Bronchial epithelial cell (primary cell): ENCODE results near the gene KLRG1. TPM values are rescaled to one million over a fixed set of nuclear protein-coding genes. Genes with fewer than 3 reads are reported as not detected.

ENCODE experiments used
- DNase-seq: peaks from one replicate; pipeline ENCODE4 v3.0.0-alpha.2; 2010; ENCODE audit warnings: low read depth
- FAIRE-seq: peaks from 2 replicates; lab custom pipeline; 2011; peaks lifted over from hg19 to GRCh38; lab: Jason Lieb, UNC
- H3K27me3 ChIP-seq: 2 replicates; pipeline ENCODE4 v1.5.1; 2011; ENCODE audit warnings: low read length; ENCODE audit not compliant: control insufficient read depth, insufficient read depth
- H3K36me3 ChIP-seq: 2 replicates; pipeline ENCODE4 v1.5.1; 2011; ENCODE audit warnings: low read length; ENCODE audit not compliant: control insufficient read depth, insufficient read depth
- H3K4me3 ChIP-seq: 2 replicates; pipeline ENCODE4 v1.5.1; 2011; ENCODE audit warnings: mild to moderate bottlenecking, low read depth, low read length, control low read depth
- total RNA-seq: library from RNA; depleted of rRNA; stranded (reverse); fragments of >200 nt; gene quantifications from 2 replicates; pipeline ENCODE4 v1.2.1, GENCODE V29; 2014
- TF ChIP-seq, protein P1 (sequence below): IDR thresholded peaks from 2 replicates; pipeline ENCODE4 v1.5.1; 2011; ENCODE audit warnings: mild to moderate bottlenecking, moderate library complexity, low read length, control low read depth, inconsistent platforms; ENCODE audit not compliant: insufficient read depth, severe bottlenecking

Gene KLRG1
- total RNA-seq, 1 donor from 2014 or later = under 0.01 TPM

DNA sequence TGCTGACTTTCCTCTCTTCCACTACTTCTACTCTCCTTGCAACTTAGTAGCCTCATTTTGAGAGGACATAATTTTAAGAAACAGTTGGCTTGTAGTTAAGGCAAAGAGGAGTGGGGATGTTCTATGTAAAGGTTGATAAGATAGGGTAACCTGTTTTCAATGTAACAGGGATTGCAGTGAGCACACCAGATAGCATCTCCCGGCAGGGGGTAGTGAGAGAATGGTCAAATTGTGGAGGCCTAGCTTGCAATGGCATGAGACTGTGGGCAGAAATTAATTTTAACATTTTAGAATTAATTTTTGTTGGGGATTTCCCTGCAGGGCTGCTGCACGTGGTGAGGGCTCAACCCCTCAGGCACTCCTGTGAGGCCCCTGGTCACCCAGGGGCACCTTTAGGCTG lies 41.4 kb downstream of the KLRG1 start:
- TF ChIP-seq, protein P1, sequence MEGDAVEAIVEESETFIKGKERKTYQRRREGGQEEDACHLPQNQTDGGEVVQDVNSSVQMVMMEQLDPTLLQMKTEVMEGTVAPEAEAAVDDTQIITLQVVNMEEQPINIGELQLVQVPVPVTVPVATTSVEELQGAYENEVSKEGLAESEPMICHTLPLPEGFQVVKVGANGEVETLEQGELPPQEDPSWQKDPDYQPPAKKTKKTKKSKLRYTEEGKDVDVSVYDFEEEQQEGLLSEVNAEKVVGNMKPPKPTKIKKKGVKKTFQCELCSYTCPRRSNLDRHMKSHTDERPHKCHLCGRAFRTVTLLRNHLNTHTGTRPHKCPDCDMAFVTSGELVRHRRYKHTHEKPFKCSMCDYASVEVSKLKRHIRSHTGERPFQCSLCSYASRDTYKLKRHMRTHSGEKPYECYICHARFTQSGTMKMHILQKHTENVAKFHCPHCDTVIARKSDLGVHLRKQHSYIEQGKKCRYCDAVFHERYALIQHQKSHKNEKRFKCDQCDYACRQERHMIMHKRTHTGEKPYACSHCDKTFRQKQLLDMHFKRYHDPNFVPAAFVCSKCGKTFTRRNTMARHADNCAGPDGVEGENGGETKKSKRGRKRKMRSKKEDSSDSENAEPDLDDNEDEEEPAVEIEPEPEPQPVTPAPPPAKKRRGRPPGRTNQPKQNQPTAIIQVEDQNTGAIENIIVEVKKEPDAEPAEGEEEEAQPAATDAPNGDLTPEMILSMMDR = no peak
- FAIRE-seq (no peak), DNase-seq (no peak)
- Histone ChIP-seq H3K4me3 (no peak overlapping the region), H3K36me3 (no peaks in the 10 kb centered on the region), H3K27me3 (no peaks in the 10 kb centered on the region)

DNA sequence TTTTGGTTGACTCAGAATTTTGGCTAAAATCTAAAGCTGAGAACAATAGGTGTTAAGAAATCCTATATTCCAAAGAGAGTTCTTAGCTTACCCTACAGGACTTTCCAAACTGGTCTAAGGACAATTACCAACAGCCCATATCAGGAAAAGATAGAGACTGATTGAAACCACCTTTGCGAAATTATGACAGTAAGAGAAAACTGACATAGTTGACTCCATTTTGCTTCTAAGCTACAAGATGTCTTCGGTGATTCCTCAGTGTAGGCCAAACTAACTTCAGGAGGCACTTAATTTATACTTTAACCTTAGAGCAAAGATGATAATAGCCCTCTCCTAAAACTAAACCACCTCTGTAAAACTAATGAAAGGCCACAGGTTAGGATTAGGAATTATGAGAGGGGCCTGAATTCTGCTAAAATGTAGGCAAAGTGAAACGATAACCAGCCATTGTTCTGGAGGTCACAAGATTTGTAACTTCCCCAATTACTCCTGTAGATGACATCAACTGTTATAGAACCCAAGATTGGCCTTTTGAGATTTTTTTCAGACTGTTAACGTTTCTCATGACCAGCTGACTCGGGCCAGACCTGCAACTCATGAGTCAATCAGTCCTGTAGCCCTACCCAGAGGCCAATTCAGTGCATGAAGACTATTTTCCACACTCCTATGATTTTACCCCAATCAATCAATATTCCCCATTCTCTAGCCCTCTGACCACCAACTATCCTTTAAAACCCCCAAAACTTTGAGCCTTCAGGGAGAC lies 43.0 kb downstream of the KLRG1 start:
- Histone ChIP-seq H3K27me3 (no peaks in the 10 kb centered on the region), H3K4me3 (no peak overlapping the region), H3K36me3 (no peaks in the 10 kb centered on the region)
- TF ChIP-seq, protein P1 = no peak
- DNase-seq = no peak
- FAIRE-seq = no peak

DNA sequence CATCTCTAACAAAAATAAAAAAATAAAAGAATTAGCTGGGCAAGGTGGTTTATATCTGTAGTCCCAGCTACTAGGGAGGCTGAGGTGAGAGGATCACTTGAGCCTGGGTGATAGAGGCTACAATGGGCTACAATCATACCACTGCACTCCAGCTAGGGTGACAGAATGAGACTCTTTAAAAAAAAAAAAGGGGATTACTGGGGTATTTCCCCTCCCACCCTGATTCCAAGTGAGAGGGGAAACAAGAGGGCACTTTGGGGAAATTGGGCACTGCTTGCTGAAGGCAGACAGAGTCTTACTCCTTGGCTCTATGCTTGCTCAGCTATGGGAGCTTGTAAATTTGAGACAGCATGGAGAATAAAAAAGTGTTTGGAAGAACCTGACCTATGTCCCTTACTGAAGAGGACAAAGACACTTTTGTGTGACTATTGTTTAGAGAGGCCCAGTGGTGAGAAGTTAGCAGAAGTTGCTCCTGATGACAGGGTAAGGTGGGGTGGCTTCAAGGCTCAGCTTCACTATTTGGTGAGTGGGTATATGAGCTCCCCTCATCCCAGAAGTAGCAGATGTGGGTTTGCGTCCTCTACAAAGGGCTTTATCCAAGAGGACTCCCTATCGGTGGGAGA lies 44.0 kb downstream of the KLRG1 start:
- no peak overlapping the region for H3K4me3 ChIP-seq
- TF ChIP-seq, protein P1 = no peak
- DNase-seq = no peak
- H3K36me3 ChIP-seq = no peaks in the 10 kb centered on the region
- H3K27me3 ChIP-seq = no peaks in the 10 kb centered on the region
- FAIRE-seq = no peak

DNA sequence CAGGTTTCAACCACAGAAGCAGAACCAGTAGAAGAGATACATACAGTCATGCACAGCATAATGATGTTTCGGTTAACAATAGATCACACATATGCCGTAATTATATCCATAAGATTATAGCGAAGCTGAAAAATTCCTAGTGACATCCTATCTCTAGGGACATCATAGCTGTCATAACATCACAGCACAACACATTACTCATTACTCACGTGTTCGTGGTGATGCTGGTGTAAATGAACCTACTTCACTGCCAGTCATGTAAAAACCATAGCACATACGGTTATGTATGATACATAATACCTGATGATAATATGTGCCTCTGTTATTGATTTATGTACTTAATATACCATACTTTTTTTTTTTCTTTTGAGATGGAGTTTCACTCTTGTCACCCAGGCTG lies 44.7 kb downstream of the KLRG1 start:
- TF ChIP-seq, protein P1 = no peak
- FAIRE-seq (no peak), DNase-seq (no peak)
- Histone ChIP-seq H3K4me3 (no peak overlapping the region), H3K36me3 (no peaks in the 10 kb centered on the region), H3K27me3 (no peaks in the 10 kb centered on the region)

DNA sequence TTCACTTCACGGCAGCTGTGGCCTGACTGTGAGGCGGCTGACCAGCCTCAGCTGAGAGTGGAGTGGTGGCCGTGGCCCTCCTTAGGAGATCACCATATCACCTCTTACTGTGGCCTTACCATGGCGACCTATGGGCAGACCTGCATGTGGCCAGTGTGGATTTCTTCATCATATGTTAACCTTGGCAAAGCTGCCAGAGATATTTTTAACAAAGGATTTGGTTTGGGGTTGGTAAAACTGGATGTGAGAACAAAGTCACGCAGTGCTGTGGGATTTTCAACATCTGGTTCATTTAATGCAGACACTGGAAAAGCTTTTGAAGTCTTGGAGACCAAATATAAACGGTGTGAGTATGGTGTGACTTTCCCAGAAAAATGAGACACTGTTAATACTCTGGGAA lies 46.9 kb downstream of the KLRG1 start:
- FAIRE-seq (no peak), DNase-seq (no peak)
- no peaks in the 10 kb centered on the region for H3K27me3 ChIP-seq
- H3K4me3 ChIP-seq = no peak overlapping the region
- H3K36me3 ChIP-seq = no peaks in the 10 kb centered on the region
- TF ChIP-seq, protein P1 = no peak

DNA sequence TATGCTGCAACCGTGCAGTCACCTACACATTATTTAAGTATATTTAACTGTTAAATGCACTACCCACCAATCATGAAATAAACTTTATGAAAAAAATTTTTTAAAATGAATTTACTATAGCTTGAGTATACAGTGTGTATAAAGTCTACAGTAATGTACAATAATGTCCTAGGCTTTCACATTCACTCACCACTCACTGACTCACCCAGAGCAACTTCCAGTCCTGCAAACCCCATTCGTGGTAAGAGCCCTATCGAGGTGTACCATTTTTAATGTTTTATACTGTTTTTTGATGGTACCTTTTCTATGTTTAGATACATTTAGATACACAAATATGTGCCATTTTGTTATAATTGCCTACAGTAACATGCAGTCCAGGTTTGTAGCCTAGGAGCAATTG lies 48.1 kb downstream of the KLRG1 start:
- no peaks in the 10 kb centered on the region for H3K27me3 ChIP-seq
- DNase-seq (no peak), FAIRE-seq (no peak)
- H3K36me3 ChIP-seq = no peaks in the 10 kb centered on the region
- TF ChIP-seq, protein P1 = no peak
- no peak overlapping the region for H3K4me3 ChIP-seq
